GM12878 (cell line): ENCODE data around the gene LY9. TPM values are rescaled to one million over a fixed set of nuclear protein-coding genes. Genes with fewer than 3 reads are reported as not detected.

Experiments
- ATAC-seq: fragments of 200-7000 bp; cut with Tn5 transposase; 3 replicates; pipeline ENCODE4 v1.9.1; 2020; ENCODE audit warnings: mild to moderate bottlenecking, moderate library complexity
- BruUV-seq: library from RNA; stranded (reverse); fragments of 400-500 nt; replicated peaks from 2 replicates; lab custom pipeline; 2021; lab: Mats Ljungman, UMichigan
- CTCF ChIA-PET: fragments of 300-600 bp; sonication (Branson Sonifier 250); formaldehyde crosslinking; extraction: SDS; loops from one replicate; lab custom pipeline; 2021; ENCODE audit warnings: inconsistent platforms; lab: Yijun Ruan, JAX
- POLR2A ChIA-PET: fragments of 350-600 bp; formaldehyde crosslinking; extraction: SDS; loops from one replicate; lab custom pipeline; 2021; ENCODE audit warnings: inconsistent platforms; lab: Charles Lee
- RAD21 ChIA-PET: fragments of 300-600 bp; sonication (Branson Sonifier 250); formaldehyde crosslinking; loops from one replicate; lab custom pipeline; 2023; ENCODE audit warnings: antibody characterized with exemption; ENCODE audit not compliant: unreplicated experiment; lab: Charles Lee
- SMC1A ChIA-PET: fragments of 300-600 bp; sonication (Branson Sonifier 250); formaldehyde crosslinking; loops from one replicate; lab custom pipeline; 2023; ENCODE audit not compliant: unreplicated experiment, uncharacterized antibody; lab: Charles Lee
- DNase-seq: peaks from one replicate; pipeline ENCODE4 v3.0.0-alpha.2; 2011; ENCODE audit warnings: low read depth, low spot score
- FAIRE-seq: peaks from 3 replicates; lab custom pipeline; 2011; peaks lifted over from hg19 to GRCh38; lab: Jason Lieb, UNC
- H2AFZ ChIP-seq: 2 replicates; pipeline ENCODE4 v1.6.0; 2011; ENCODE audit warnings: low read depth, low read length, control low read depth; ENCODE audit not compliant: control insufficient read depth
- H3K27ac ChIP-seq: 2 replicates; pipeline ENCODE4 v1.5.1; 2011; ENCODE audit warnings: control low read depth; ENCODE audit not compliant: control insufficient read depth, insufficient read depth
- H3K27me3 ChIP-seq, 2 experiments: replicated peaks in 1 of 2; 2 replicates each; pipeline versions ENCODE4 v1.6.0 to v1.6.1; 2011; ENCODE audit warnings: low read length in 1 of 2; ENCODE audit not compliant: control insufficient read depth in 2 of 2, insufficient read depth in 2 of 2
- H3K36me3 ChIP-seq, 2 experiments: 2 replicates each; pipeline ENCODE4 v1.5.1; 2011; ENCODE audit warnings: low read length in 1 of 2; ENCODE audit not compliant: control insufficient read depth in 2 of 2, insufficient read depth in 2 of 2
- H3K4me1 ChIP-seq: 2 replicates; pipeline ENCODE4 v1.6.1; 2011; ENCODE audit warnings: mild to moderate bottlenecking, low read length, moderate library complexity, mixed read lengths; ENCODE audit not compliant: control insufficient read depth, insufficient read depth
- H3K4me2 ChIP-seq: 2 replicates; pipeline ENCODE4 v1.6.0; 2011; ENCODE audit warnings: control low read depth; ENCODE audit not compliant: control insufficient read depth, insufficient read depth
- H3K4me3 ChIP-seq: fragments of 200-600 bp; sonication (generic); 2 replicates; pipeline ENCODE4 v1.5.1; 2016
- H3K79me2 ChIP-seq: 2 replicates; pipeline ENCODE4 v1.6.0; 2011; ENCODE audit warnings: low read length; ENCODE audit not compliant: control insufficient read depth, insufficient read depth
- H3K9ac ChIP-seq: 2 replicates; pipeline ENCODE4 v1.8.0; 2011; ENCODE audit warnings: low read length, control low read depth, mixed read lengths; ENCODE audit not compliant: control insufficient read depth, insufficient read depth
- H3K9me3 ChIP-seq: replicated peaks from 3 replicates; pipeline ENCODE4 v1.5.1; 2011; ENCODE audit warnings: mild to moderate bottlenecking, low read length; ENCODE audit not compliant: control insufficient read depth, insufficient read depth
- H4K20me1 ChIP-seq: 2 replicates; pipeline ENCODE4 v1.6.0; 2011; ENCODE audit not compliant: control insufficient read depth, insufficient read depth
- IRF4 ChIP-seq: IDR thresholded peaks from 2 replicates; pipeline ENCODE4 v1.6.1; 2011; ENCODE audit warnings: low read depth, low read length
- MYC ChIP-seq: IDR thresholded peaks from 2 replicates; pipeline ENCODE4 v1.6.1; 2011; ENCODE audit warnings: mild to moderate bottlenecking, low read length, moderate library complexity, inconsistent platforms; ENCODE audit not compliant: insufficient read depth, insufficient replicate concordance, insufficient read length, severe bottlenecking
- RBBP5 ChIP-seq: fragments of 200-600 bp; sonication (generic); conservative IDR thresholded peaks from 2 replicates; pipeline ENCODE4 v1.6.1; 2016
- SRF ChIP-seq, 2 experiments: IDR thresholded peaks; 2 replicates each; pipeline ENCODE4 v1.6.1; 2011; ENCODE audit warnings: low read depth in 2 of 2, low read length in 2 of 2, mild to moderate bottlenecking in 1 of 2, moderate library complexity in 1 of 2
- SUPT20H ChIP-seq: IDR thresholded peaks from 2 replicates; pipeline ENCODE4 v1.6.1; 2011; ENCODE audit warnings: low read depth, mild to moderate bottlenecking, low read length, moderate library complexity, borderline replicate concordance; ENCODE audit not compliant: control insufficient read depth
- in situ Hi-C: fragments of 300-500 bp; cut with MboI; formaldehyde crosslinking; loops from 9 replicates; pipeline ENCODE4 v1.14.3; 2018; ENCODE audit warnings: mixed read lengths
- intact Hi-C: fragments of 100-400 bp; cut with micrococcal nuclease; formaldehyde crosslinking; loops from one replicate; pipeline ENCODE4 v1.14.2; 2022; ENCODE audit not compliant: unreplicated experiment
- polyA plus RNA-seq, 11 experiments: library from polyadenylated mRNA; depleted of rRNA in 4 of 11; unstranded in 6 of 11; stranded (reverse) in 5 of 11; fragments of >200 nt; fragmentation: Nextera tagmentation in 4 of 11; fragmentation: Illumina TruSeq in 1 of 11; extraction: Ambion mirVana in 4 of 11; extraction: Trizol in 1 of 11; gene quantifications; 1 replicate in 1 of 11; 2 replicates in 10 of 11; pipeline versions ENCODE4 v1.2.1 to v1.2.3, GENCODE V29; 2011 to 2016; ENCODE audit warnings: inconsistent platforms in 2 of 11, missing spikeins in 2 of 11, low read depth in 1 of 11
- total RNA-seq, 4 experiments: library from RNA; depleted of rRNA in 3 of 4; stranded (reverse); fragments of >200 nt in 3 of 4; fragmentation: Illumina TruSeq in 1 of 4; extraction: Trizol in 1 of 4; gene quantifications; 2 replicates each; pipeline versions ENCODE4 v1.2.1 to v1.2.3, GENCODE V29; 2013 to 2021
- TF ChIP-seq, protein P1 (sequence below): IDR thresholded peaks from 2 replicates; pipeline ENCODE4 v1.6.1; 2011; ENCODE audit warnings: borderline replicate concordance, low read depth, mild to moderate bottlenecking, moderate library complexity, mixed read lengths, low read length; ENCODE audit not compliant: insufficient read depth; ENCODE audit errors: extremely low read length

The LY9 gene
- total and polyA plus RNA-seq, 10 of the 15 experiments (the other 5 are each of a cell fraction or from before 2014, with no cell fraction given) = 2.7 to 12.5 (median 9.0) TPM

DNA sequence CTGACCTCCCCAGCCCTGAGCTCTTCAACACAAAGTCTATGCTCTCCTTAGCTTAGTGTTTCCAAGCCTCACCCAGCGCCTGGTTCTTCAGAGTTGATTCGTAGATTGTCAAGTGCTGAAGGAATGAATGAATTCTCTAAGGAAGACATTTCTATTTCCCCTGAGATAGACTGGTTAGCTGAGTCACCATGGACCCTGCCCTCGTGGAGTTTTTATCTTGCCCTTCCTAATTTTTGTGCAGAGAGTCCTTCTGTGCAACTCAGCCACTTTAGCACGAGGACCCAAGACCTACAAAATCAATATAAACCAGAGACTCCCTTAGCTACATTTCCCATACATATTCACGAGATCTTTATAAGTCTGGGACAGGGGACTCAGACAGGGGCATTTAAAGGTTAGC is 69.4 kb downstream of the LY9 start (continued):
- TF ChIP-seq MYC = no peak

DNA sequence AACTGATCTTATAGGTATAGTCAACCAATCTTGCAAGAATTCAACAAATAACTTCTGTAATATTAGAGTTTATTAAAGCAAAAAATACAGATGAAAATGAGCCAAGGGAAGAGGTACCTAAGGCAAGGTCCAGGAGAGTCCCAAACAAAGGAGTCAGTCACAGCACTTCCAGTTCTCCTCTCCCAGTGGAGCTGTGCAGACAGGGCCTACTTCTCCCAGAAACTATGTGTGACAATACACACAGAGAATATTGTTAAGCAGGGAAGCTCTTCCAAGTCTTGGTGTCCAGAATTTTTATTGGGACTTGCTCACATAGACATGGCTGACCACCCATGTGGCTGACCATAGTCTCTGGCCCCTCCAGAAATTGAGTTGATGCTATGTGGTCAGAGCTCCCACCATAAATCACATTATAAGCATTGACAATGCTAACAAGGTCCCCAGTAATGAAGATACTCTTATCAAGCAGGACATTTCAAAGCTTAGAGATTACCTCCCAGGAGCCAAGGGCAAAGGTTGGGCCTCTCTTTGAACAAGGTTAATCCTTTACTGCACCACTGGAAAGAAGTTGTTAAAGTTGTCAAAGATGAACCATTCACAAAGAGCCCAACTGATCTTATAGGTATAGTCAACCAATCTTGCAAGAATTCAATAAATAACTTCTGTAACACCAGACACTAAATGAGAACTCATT is 70.2 kb downstream of the LY9 start:
- Histone ChIP-seq H2AFZ (no peak overlapping the region), H3K4me1 (peaks cover 15% of the 10 kb centered on the region), H3K4me2 (no peak overlapping the region), H3K79me2 (no peaks in the 10 kb centered on the region), H3K27me3 (no peaks in the 10 kb centered on the region), H3K9me3 (no peaks in the 10 kb centered on the region), H3K9ac (no peak overlapping the region), H3K36me3 (no peaks in the 10 kb centered on the region), H3K4me3 (no peak overlapping the region), H4K20me1 (no peaks in the 10 kb centered on the region), H3K27ac (no peak overlapping the region)
- DNase-seq (no peak), ATAC-seq (no peak), FAIRE-seq (no peak)
- POLR2A ChIA-PET = interaction anchor here (0.8 to 1.8 kb wide), 4 partner anchors 8 to 18 kb away, joined by 3 to 8 read pairs (median 6); no protein-coding TSS in a partner anchor
- no TSS peak for BruUV-seq
- TF ChIP-seq, protein P1, sequence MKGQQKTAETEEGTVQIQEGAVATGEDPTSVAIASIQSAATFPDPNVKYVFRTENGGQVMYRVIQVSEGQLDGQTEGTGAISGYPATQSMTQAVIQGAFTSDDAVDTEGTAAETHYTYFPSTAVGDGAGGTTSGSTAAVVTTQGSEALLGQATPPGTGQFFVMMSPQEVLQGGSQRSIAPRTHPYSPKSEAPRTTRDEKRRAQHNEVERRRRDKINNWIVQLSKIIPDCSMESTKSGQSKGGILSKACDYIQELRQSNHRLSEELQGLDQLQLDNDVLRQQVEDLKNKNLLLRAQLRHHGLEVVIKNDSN = no peak
- no peak for TF ChIP-seq IRF4
- TF ChIP-seq SRF (IDR thresholded peaks at IDR 0.05; ENCODE audit: low read depth in 2 of 2, low read length in 2 of 2) = no peak
- no peak for TF ChIP-seq RBBP5
- no peak for TF ChIP-seq SUPT20H
- SMC1A ChIA-PET = interaction anchor here (0.5 to 6.7 kb wide), 12 partner anchors 8 to 1224 kb away, joined by 3 to 41 read pairs (median 10); partner anchors contain the start of gene ITLN2
- in situ Hi-C loops (no loop called here), intact Hi-C loops (no loop called here)
- RAD21 ChIA-PET = interaction anchor here (0.7 to 3.3 kb wide), 5 partner anchors 8 to 141 kb away, joined by 3 to 17 read pairs (median 7); no protein-coding TSS in a partner anchor
- CTCF ChIA-PET = interaction anchor here (0.8 to 7.0 kb wide), 11 partner anchors 8 to 125 kb away, joined by 3 to 99 read pairs (median 5); partner anchors contain the start of genes ITLN1 and ITLN2
